Liver (tissue), 3 donors: Measurements from ENCODE around the gene SDHAF1.
A peak's percentile ranks its signal among the peaks of the same experiment; 100 is the strongest.

Experiments
- ATF3 ChIP-seq: IDR thresholded peaks from 2 replicates; pipeline ENCODE4 v1.6.1; 2016; ENCODE audit warnings: antibody characterized with exemption
- CTCF ChIP-seq: fragments of 150-350 bp; IDR thresholded peaks from 2 replicates; pipeline ENCODE4 v1.5.1; 2017; ENCODE audit warnings: improper control_type of control experiment, low read depth, low read length; ENCODE audit not compliant: missing input control
- FOXA1 ChIP-seq: IDR thresholded peaks from 2 replicates; pipeline ENCODE4 v1.6.1; 2016; ENCODE audit warnings: antibody characterized with exemption
- JUND ChIP-seq, 2 donors: IDR thresholded peaks; 2 replicates each; pipeline ENCODE4 v1.6.1; 2016; ENCODE audit warnings: antibody characterized with exemption in 2 of 2
- MAX ChIP-seq: IDR thresholded peaks from 2 replicates; pipeline ENCODE4 v1.6.1; 2016; ENCODE audit warnings: antibody characterized with exemption
- RAD21 ChIP-seq, 2 donors: IDR thresholded peaks; 2 replicates each; pipeline ENCODE4 v1.6.1; 2016; ENCODE audit warnings: antibody characterized with exemption in 2 of 2, mild to moderate bottlenecking in 2 of 2
- REST ChIP-seq: IDR thresholded peaks from 2 replicates; pipeline ENCODE4 v1.6.1; 2016; ENCODE audit warnings: antibody characterized with exemption, mild to moderate bottlenecking
- TAF1 ChIP-seq: conservative IDR thresholded peaks from 2 replicates; pipeline ENCODE4 v1.6.1; 2016; ENCODE audit warnings: antibody characterized with exemption, mild to moderate bottlenecking
- donor health status: healthy.
- donor health status: healthy.

- no peak for TF ChIP-seq CTCF
- TF ChIP-seq MAX = peak; percentile 28
- no peak for TF ChIP-seq TAF1
- TF ChIP-seq JUND (IDR thresholded peaks at IDR 0.05) = peak in 1 of 2 donors; percentile 8
- no peak for TF ChIP-seq FOXA1
- TF ChIP-seq ATF3 = no peak
- no peak for TF ChIP-seq RAD21 (IDR thresholded peaks at IDR 0.05)
- TF ChIP-seq REST = peak; percentile 50
Measured at GRCh38 chr19:36008336-36008978, 13.5 kb downstream of the SDHAF1 start, which contains the start of gene SYNE4.
